ENCODE measurements around the gene TCERG1L.

Gene TCERG1L

DNA sequence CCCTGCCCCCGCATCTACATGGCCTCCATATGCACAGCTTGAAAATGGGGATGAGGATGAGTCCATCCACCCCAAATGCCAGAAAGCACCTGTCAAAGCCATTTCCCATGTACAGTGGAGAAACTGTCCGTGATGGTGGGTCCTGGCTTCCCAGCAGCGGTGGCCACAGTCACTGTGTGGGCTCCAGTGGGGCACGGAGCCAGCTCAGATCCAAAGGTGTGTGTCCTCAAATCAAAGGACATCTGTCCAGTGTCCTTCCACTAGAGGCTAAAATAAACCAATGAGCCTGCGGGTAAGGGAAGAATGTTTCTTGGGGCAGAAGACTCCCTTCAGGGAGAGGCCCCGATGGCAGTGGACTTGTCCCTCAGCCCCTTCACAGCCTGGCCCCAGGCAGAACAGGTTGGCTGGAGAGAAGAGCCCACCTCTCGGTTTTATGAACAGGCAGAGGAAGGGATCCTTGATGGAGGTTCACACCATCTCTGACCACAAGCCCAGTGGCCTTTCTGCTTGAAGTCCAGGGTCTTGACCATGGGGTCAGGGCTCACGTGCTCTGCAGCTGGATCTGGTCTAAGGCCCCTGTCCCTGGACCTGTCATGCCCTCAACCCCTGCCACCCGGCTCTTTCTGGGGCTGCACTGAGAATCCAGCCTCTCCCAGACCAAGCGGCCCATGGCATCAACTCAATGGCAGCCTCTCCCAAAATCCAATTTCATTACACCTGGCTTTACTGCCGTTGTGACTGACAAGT lies 106.9 kb downstream of the TCERG1L start:
- DNase-seq, result no peak

DNA sequence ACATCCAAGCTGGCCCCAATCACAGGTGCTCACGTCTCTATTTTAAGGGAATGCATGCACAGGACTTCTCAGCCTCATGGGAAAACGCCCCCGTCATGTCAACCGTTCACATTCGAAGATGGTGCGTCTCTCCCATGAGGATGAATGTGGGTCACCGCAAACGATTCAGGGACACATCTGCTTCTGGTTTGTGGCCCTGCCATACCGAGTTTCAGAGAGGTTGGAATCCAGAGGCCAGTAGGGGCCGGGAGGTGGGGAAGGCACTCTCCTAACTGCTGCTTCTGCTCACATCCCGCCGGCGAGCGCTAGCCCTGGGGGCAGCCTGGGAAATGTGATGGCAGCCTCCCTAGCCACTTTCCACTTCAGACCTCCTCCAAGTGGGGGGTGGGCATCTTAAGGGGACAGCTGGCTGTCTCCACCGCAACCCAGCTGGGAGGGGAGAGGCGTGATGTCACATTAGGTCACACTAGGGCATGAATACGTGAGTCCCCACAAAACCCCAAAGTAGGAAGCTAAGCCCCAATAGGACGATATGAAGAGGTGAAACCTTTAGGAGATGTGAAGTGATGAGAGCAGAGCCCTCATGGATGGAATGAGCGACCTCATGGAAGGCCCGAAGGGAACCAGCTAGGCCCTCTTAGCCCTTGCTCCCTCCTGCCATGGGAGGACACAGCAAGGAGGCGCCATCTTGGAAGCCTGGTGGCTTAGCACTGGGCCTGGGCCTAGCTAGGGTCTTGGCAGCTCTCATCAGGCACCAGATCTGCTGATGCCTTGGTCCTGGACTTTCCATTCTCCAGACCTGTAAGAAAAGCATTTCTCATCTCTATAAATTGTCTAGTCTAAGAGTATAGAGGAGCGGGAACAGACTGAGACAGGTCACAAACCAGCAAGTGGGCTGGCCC lies 107.8 kb downstream of the TCERG1L start:
- DNase-seq, result no peak

DNA sequence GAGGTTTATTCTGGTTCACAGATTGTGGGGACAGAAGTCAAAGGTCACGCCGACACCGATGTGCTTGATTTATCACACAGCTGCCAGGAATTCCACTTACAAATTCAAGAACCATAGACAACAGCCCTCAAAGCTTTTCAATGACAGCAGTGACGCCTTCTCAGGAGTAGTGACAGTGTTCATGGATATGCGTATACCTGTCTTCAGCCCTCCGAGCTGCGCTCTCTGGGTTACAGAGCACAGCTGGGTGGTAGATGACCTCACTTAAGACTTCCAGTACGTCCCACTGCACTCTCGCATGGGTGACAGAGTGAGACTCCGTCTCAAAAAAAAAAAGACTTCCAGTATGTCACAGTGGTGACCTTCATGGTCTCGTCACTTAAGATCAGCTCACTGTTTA lies 108.5 kb downstream of the TCERG1L start:
- no peak for DNase-seq

DNA sequence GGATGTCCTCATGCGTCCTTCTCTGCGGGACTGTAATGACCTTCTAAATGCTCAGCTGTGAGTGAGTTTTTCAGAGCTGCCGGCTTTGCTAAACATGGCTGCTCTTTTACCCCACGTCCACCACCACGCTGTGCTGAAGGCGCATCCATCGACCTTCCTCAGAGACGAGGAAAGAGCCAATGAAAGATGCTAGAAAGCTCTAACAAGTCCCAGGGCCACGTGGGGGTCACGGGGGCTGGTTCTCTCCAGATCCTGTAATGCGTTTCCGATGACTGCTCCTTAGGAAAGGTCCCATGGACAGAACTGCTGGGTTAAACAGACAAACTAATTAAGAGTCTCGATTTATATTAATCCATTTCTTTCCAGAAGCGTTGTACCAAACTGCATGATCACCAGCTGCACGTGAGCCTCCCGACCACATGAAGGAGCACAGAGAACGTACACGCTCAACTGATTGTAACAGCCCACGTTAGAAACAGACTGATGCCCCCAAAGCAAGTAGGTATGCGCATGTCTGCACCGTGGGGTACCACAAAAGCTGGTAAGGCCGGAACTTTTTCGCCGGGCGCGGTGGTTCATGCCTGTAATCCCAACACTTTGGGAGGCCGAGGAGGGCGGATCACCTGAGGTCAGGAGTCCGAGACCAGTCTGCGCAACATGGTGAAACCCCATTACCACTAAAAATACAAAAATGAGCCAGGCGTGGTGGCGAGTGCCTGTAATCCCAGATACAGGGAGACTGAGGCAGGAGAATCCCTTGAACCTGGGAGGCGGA lies 109.6 kb downstream of the TCERG1L start:
- no peak for DNase-seq

DNA sequence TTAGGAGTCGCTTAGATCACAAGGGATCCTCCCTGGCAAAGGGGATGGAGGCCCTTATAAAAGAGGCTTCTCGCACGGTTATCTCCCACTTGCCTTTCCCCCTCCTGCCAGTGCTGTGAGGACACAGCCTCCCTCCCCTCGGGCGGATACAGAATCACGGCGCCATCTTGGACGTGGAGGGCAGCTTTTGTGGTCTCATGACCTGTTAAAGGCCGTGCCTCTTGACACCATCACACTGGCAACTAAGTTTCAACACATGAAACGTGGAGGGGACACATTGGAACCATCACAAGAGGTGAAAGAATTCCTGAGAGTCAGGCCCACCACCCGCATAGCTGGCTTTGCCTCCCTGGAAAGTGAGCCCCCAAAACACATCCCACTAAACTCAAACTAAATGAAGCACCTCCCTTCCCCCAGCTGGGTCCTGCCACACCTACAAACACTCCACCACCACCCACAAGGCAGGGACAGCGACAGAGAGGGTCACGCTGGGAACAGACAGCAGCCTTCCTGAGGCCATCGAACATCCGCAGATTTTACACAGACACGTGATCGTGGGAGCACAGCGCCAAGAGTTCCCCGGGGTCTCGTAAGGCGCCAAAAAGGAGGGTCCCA lies 110.6 kb downstream of the TCERG1L start:
- no peak for DNase-seq

DNA sequence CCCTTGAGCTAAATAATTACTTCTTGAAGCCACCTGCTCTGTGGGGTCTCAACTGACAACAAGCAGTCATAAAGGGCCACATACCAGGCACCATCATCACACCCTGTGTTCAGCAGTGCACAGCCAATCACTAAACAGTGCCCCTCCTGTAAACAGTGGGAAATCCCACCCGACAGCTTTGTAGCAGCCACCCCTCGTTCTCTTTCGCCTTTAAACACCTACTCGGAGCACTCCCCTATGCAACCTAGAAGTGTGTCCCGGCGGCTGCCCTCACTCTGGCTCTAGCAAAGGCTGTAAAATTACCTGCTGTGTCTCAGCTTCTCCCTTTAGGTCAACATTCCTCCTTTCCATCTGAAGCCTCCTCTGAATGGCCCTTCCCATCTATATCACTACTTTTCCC lies 111.9 kb downstream of the TCERG1L start:
- no peak for DNase-seq

DNA sequence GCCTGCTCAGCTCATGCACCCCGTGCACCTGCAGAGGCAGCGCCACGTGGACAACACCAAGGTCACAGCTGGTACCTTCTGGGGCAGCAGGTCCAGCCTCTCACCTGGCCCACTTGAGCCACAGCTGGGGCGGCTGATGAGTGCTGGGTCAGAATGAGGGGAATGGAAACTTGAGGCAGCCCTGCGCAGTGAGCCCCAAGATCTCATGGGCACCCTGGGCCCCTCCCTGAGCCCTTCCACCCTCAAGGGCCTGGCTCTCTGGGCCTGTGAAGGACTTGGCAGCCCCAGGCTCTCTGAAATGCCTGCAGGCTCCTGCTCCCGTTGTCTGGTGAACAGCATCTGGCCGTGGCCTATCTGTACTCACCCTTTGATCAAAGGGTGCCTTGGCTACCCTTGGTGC lies 112.7 kb downstream of the TCERG1L start:
- DNase-seq, result no peak

DNA sequence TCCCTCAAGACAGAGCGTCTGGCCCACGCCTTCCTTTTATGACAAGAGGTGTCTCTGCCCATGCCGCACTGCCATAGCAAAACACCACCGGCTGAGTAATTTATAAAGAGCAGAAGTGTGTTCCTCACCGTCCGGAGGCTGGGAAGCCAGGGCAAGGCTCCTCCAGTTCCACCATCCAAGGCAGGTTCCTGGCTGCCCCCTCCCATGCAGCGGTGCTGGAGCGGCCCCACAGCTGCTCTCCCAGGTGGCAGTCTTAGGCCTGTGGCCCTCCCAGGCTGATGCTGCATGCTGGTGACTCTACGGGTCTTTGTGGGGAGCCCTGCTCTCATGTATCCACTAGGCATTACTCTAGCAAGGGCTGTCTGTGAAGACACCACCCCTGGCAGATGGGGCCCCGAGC lies 113.1 kb downstream of the TCERG1L start:
- no peak for DNase-seq

DNA sequence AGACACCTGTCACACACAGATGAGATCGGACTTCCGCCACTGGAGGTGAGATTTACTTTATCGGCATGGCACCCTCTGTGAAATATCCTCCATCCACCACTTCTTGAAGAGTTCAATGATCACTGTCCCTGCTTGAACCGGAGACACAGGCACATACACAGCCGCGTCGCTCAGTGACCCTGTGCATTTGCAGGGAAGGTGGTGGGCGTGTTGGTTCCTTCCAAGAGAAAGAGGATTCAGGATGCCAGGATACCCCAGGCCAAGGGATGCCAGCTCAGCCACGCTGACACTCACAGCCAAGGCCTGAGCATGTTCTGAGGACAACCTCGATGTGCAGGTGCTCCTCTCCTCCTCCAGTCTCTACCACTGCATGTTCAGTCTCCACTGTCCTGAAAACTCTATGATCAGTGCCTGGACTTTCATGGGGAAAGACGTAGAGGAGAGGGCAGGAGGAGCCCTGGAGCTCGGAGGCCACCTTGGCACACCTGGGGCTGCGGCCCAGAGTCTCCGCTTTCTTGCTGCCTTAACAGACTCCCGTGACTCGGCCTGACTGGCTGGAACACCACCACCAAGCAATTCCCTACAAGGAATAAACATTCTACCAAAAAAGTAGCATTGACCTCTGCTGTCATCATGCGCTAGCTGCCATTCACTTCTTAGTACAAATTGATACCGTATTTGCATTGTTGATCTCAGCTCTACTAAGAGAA lies 115.2 kb downstream of the TCERG1L start:
- no peak for DNase-seq

DNA sequence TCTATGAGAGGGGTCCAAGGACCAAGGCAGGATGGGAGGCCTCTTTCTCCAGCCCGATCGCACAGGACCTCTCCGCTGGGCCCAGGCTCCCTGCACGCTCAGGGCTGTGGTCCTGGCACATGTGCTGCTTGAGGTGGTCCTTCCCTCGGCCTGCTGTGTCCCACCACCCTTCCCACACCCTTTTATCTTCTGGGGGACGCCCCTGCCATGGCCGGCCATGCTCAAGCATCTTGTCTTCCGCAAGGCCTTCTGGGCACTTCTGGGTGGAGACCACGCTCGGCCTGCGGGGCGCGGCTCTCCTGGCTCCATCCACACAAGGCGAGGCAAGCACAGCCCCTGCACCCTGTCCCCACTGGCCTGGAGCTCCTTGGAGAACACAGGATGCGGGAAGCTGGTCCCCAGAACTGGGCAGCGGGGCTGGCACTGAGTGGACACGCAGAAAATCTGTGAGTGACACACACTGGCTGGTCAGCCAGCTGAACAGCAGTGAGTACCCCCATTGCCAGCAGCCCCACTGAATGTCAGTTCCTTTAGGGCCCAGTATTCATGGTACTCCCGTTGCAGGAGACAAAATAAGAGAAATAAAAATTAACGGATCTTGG lies 115.9 kb downstream of the TCERG1L start:
- DNase-seq, result no peak

DNA sequence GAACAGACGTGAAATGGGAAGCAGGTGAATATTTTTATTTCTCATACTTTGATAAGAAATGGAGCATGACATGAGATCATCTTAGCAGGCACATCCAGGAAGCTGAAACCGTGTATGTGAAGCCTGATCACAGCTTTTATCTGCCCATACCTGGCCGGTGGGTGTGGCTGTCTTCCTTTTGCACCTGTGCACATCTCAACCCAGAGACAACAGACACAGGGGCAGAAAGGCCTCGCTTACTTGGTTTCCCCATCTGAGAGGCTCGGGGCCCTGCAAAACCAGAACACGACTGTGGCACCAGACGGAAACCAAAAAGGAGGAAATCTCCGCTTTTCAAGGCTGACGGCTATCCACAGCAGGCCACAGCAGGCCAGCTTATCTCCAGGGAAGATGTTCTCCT lies 116.4 kb downstream of the TCERG1L start:
- DNase-seq, result no peak

DNA sequence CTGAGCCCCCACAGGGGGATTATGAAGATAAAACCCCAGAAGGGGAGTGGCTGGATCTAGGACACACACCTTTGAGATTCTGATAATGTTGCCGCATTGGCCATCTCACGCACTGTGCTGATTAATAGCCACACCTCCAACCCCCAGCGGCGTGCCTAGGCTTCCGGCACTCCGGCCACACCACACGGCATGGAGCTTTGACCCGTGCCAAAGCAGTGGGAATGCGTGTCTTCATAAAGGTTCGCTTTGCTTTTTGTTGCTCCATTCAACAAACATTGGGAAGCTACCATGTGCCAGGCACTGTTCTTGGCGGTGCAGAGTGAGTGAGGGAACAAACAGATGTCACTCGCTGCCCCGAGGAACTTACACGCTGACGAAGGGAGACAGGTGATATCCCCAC lies 117.6 kb downstream of the TCERG1L start:
- DNase-seq, result no peak

DNA sequence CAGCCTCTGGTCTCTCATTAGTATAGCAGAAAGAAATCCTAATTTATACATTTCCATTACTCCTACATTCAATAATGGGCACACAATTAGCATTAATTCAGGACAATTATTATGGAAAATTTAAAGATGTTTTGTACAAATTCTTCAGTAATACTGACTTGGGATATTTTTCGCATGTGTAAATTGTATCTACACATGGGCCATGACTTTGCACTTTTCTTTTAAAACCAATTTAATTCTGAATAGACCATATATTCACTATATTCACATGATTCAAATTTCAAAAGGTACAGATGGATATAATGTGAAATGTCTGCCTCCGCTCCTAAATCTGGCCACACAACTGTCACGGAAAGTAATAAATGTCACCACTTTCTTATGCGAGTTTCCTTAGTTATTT lies 123.0 kb downstream of the TCERG1L start:
- no peak for DNase-seq

DNA sequence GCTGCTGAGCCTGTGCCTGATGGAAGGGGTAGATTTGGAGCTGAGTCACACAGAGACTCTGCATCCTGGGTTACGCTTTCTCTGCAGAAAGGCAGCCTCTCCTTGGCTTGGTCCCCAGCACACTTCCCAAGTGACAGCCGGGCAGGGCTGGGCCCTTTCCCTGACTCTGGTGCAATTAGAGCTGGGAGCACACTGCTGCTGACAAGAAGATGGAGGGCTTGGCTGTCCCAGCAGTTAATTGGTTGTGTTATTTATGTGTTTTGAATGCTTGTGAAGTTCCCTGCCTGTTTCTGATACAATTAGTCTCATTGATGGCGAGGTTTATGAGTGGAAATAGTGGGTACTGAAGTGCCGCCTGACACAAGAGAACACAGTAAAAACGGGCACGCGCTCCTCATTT lies 123.6 kb downstream of the TCERG1L start:
- no peak for DNase-seq

DNA sequence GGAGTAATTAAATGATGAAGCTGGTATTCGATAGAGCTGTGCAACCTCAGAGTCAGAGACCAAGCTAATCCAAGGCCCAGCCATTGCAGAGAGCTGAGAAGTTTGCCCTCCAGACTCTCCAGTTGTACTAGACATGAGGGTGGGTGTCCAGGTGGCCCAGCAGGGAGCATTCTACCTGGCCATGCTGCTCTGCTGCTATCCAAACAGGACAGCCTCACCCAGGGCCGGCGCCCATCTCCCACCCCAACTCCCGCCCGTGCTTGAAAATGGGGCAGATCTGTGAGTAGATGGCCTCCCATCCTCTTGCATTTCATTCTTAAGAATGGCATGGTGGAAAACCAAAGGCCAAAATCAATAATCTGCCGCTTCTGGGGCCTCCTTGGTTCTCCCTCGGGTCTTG lies 124.2 kb downstream of the TCERG1L start:
- no peak for DNase-seq

DNA sequence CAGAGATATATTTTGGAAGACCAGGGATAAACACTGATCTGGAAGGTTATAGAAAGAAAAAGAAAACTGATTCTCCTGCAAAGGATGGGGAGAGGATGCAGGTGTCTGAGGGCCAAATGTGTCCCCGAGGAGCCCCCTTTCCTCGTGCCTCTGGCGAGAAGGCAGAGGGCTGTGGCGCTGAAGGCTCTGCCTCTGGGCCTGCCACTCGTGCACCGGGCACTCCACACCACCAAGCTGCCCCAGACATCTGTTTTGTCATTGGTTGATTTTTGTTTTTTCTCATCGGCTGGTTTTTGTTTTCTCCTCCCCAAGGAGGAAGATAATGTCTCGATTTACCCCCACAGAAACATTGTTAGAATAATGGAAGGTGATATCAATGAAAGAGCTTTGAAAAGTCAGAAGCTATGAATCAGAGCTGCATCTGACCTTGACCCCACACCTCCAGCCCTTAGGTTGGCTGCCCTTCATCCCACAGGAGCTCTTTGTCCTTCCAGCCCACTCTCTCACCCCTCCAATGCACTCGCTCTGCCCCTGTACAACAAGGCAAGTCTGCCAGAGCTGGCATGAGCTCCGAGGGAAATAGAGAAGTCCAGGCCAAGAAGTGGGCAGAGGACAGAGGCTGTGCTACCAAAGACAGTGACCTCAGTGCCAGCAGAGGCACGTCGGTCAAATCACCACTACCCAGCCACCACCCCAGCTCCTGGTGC lies 124.8 kb downstream of the TCERG1L start:
- no peak for DNase-seq

DNA sequence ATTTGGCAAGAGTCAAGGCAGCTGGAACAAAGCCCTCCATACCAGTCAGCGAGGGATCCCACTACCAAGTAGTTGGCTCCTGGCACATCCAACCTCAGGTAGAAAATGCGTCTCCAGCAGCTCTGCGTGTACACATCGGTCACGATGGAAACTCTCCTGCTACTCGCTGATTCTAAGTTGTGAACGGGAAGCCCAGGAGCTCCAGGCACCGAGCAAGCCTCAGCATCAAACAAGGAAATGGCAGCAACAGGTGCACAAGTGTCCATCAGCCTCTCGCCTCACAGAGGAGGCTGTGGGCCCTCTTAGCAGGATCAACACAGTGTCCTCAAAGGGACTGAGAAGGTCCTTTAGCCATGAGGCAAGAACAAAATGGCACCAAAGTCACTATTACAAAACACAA lies 127.0 kb downstream of the TCERG1L start:
- no peak for DNase-seq

DNA sequence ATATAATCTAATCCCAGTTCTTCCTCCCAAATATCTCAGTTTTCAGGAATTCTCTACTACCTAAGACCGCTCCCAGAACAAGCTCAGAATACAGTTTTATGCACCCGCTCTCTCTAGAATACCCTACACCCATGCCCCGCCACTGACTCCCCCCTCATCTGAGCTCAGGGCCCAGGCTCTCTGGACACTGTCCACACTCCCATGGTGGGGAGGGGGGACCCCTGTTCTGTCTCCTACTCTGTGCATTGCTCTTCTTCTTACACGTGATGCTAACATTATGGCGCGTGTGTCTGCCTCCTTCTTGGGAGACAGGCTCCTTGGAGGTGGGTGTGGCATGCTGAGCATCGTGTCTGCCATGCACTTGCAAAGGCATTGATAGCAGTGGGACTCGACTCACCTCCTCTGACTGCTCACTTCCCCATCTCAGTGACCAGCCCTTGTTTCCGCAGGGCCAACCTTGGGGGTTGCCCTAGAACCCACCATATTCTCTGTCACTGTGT lies 127.9 kb downstream of the TCERG1L start:
- no peak for DNase-seq

DNA sequence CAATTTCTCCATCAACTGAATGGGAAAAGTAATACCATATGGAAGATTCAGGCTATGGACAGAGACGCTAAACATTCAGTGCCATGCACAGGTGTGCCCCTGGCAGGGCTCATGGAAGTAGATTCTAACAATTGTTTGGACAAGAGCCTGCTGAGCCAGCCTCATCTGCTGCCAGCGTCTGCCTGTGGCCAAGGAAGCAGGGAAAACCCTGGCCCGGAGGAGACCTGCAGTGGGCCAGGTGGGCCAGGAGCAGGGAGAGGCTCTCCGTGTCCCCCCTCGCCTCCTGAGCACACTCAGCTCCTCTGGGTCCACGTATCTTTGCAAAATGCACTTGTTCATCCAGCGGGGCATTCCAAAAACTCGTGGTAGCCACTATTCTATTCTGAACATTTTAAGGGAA lies 130.1 kb downstream of the TCERG1L start:
- no peak for DNase-seq

DNA sequence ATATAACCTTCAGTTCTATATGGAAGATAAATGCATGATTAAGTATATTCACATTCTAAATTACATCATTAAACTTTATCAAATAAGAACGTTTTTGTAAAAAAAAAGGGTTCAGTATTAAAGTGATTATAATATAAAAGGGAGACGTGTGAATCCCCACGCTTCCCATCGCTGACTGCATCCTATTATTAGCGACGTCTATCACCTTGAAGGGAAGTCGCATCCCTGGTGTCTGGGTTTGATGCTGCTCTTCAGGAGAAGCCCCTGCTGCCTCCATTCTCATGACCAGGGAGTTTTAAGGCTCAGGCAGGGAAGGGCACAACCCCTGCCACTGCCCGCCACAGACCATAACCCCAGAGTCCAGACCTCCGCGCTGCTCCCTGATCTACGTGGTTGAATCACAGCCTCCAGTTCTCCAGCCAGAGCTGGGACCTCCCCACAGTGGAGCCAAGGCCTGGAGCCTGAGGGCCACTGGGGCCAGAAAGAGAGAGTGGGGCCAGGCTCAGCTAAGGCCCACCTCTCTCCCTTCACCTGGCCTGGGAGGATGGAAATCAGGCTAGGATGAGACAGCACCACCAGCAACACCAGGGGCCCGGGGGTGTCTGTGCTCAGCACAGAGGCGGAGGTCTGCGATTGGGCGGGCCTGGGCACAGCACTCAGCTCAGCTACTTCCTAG lies 130.6 kb downstream of the TCERG1L start:
- DNase-seq, result no peak

DNA sequence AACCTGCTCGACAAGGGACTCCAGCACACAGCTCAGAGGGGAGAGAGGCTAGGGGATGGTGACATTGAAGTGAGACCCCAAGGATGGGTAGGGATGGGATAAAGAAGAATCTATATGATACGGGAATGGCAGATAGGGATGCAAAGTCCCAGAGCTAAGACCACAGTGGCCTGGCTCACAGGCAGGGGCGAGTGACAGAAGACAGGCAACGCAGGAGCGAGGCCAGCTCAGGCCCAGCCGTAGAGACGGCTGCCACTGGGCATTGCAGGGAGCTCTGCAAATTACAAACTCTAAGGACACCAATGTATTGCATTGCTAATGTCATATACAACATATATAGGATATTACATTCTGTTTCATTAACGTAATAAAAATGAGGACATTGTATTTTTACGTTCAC lies 131.4 kb downstream of the TCERG1L start:
- no peak for DNase-seq

All from SHP77 treated with DMSO at 0.1 percent for 48 hours (cell line).